C4-2B (cell line): ENCODE data around the gene TMEM17.

ENCODE experiments used
- H3K27ac ChIP-seq: fragments of 450-650 bp; 2 replicates; pipeline ENCODE4 v1.5.1; 2017
- CTCF ChIP-seq: fragments of 450-650 bp; conservative IDR thresholded peaks from 2 replicates; pipeline ENCODE4 v1.5.1; 2017; ENCODE audit warnings: mild to moderate bottlenecking
- ZFX ChIP-seq: fragments of 450-650 bp; IDR thresholded peaks from 2 replicates; pipeline ENCODE4 v1.6.1; 2017

The TMEM17 gene

GRCh38 chr2:62465741-62466502, 40.1 kb downstream of the TMEM17 start:
- H3K27ac ChIP-seq = no peak overlapping the region
- TF ChIP-seq CTCF (no peak), ZFX (no peak)

- TF ChIP-seq ZFX = no peak
- TF ChIP-seq CTCF = no peak
- H3K27ac ChIP-seq = no peak overlapping the region
Measured at GRCh38 chr2:62465039-62465740, 40.8 kb downstream of the TMEM17 start.

GRCh38 chr2:62464221-62465007, 41.6 kb downstream of the TMEM17 start:
- H3K27ac ChIP-seq = no peak overlapping the region
- TF ChIP-seq ZFX (no peak), CTCF (no peak)

GRCh38 chr2:62462211-62462610, 43.8 kb downstream of the TMEM17 start:
- no peak overlapping the region for H3K27ac ChIP-seq
- TF ChIP-seq ZFX = no peak
- TF ChIP-seq CTCF = no peak

GRCh38 chr2:62461707-62462106, 44.3 kb downstream of the TMEM17 start:
- no peak overlapping the region for H3K27ac ChIP-seq
- TF ChIP-seq CTCF (no peak), ZFX (no peak)

- H3K27ac ChIP-seq = no peak overlapping the region
- TF ChIP-seq CTCF (no peak), ZFX (no peak)
Measured at GRCh38 chr2:62461017-62461553, 44.9 kb downstream of the TMEM17 start.
